GM12874 (cell line): ENCODE measurements around the gene SOCS2.

Source experiments
- TF ChIP-seq, protein P1 (sequence below): IDR thresholded peaks from 2 replicates; pipeline ENCODE4 v1.5.1; 2011; ENCODE audit warnings: low read depth, mild to moderate bottlenecking, control low read depth, low read length, moderate library complexity; ENCODE audit not compliant: insufficient read depth

Gene SOCS2

GRCh38 chr12:93570552-93571364 is 1.7 kb upstream of the SOCS2 start:
- TF ChIP-seq, protein P1, sequence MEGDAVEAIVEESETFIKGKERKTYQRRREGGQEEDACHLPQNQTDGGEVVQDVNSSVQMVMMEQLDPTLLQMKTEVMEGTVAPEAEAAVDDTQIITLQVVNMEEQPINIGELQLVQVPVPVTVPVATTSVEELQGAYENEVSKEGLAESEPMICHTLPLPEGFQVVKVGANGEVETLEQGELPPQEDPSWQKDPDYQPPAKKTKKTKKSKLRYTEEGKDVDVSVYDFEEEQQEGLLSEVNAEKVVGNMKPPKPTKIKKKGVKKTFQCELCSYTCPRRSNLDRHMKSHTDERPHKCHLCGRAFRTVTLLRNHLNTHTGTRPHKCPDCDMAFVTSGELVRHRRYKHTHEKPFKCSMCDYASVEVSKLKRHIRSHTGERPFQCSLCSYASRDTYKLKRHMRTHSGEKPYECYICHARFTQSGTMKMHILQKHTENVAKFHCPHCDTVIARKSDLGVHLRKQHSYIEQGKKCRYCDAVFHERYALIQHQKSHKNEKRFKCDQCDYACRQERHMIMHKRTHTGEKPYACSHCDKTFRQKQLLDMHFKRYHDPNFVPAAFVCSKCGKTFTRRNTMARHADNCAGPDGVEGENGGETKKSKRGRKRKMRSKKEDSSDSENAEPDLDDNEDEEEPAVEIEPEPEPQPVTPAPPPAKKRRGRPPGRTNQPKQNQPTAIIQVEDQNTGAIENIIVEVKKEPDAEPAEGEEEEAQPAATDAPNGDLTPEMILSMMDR = no peak

DNA sequence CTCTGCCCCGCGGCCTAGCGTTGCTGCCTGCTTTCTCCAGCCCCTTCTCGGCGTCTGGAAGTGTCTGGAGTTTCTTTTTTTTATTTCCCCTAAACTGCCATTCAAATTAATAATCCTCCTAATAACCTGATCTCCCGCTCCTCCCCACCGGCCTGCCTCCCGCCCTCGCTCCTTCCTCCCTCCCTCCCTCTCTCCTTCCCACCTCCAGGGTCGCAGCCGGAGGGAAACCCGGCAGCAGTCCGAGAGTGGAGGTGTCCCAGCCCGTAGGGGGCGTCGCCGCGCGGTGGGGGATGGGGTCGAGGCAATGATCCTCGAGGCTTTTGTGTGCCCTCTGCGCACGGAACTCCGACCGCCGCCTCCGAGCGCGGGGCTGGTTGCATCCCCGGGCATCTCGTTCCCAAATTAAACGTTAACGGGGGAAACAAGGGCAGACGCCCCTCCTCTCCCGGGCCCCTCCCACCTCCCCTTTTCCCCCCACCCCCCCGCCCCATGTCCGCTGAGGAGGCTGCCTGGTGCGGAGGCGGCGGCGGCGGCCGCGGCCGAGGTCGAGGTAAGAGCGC is 1.0 kb upstream of the SOCS2 start:
- TF ChIP-seq, protein P1 = peak; percentile 44

GRCh38 chr12:93572712-93573551 is 457 bp downstream of the SOCS2 start:
- TF ChIP-seq, protein P1 = no peak

- TF ChIP-seq, protein P1 = no peak
These were observed 1.2 kb downstream of the SOCS2 start for GRCh38 chr12:93573552-93574223.

GRCh38 chr12:93577222-93577621 is 4.7 kb downstream of the SOCS2 start:
- TF ChIP-seq, protein P1 = no peak

DNA sequence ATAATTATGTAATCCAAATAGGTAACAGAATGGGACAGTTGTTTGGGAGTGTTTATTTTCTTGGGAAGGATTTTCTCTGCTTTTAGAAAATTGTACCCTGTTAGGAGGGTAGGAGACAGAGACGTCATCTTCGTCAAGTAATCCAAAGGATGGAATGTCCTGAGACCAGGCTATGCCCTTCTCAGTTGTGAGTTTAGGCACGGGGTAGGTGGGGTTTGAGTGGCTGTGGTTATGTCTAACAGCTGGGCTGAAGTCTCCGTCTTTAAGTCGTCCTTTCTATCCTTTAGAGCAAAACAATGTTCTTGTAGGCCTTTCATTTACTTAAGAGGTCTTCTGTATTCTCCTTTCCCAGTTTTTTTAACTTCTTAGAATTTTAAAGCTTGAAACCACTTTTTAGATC is 5.7 kb downstream of the SOCS2 start:
- TF ChIP-seq, protein P1 = no peak

- TF ChIP-seq, protein P1 = no peak
These were observed 8.2 kb downstream of the SOCS2 start for GRCh38 chr12:93580682-93581081.
